ENCODE results near the gene GRAMD4. TPM values are rescaled to one million over a fixed set of nuclear protein-coding genes. Genes with fewer than 3 reads are reported as not detected.

GRAMD4 gene
- total RNA-seq, 4 donors from 2014 or later, result 146 to 981 (median 258) TPM

DNA sequence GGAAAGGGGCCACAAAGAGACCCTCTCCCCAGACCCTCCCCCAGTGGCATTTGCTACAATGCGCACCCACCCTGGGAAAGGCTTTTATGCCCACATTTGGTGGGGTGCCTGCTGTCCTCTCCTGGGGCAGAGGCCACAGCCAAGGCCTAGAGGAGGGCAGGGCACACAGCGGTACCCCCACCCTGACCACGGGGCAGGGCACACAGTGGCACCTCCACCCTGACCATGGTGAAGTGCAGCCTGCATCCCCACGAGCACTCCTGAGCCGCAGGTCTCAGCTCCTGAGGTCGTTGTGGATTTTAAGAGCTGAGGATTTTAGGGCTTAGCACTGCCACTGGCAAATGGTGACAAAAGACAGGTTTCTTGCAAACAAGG lies 83.8 kb downstream of the GRAMD4 start:
- intact Hi-C loops (cut with DNase I; ENCODE audit: low total_unique reads), result no loop called here
- Histone ChIP-seq H3K27ac (no peak overlapping the region), H3K9me3 (no peaks in the 10 kb centered on the region), H3K4me1 (no peaks in the 10 kb centered on the region), H3K36me3 (peaks cover 0 to 34% (median 15%) of the 10 kb centered on the region in 4 donors), H3K27me3 (no peaks in the 10 kb centered on the region), H3K4me3 (no peak overlapping the region)
- DNase-seq, result no peak
- TF ChIP-seq, protein P1, sequence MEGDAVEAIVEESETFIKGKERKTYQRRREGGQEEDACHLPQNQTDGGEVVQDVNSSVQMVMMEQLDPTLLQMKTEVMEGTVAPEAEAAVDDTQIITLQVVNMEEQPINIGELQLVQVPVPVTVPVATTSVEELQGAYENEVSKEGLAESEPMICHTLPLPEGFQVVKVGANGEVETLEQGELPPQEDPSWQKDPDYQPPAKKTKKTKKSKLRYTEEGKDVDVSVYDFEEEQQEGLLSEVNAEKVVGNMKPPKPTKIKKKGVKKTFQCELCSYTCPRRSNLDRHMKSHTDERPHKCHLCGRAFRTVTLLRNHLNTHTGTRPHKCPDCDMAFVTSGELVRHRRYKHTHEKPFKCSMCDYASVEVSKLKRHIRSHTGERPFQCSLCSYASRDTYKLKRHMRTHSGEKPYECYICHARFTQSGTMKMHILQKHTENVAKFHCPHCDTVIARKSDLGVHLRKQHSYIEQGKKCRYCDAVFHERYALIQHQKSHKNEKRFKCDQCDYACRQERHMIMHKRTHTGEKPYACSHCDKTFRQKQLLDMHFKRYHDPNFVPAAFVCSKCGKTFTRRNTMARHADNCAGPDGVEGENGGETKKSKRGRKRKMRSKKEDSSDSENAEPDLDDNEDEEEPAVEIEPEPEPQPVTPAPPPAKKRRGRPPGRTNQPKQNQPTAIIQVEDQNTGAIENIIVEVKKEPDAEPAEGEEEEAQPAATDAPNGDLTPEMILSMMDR (IDR thresholded peaks at IDR 0.05), result no peak
- TF ChIP-seq POLR2A (IDR thresholded peaks at IDR 0.05) (no peak), EP300 (IDR thresholded peaks at IDR 0.05; ENCODE audit: low read depth) (no peak), POLR2AphosphoS5 (IDR thresholded peaks at IDR 0.05) (no peak)
- 90% methylated on average over 5 of the region's 6 CpGs; no CpG with 5 or more reads in 1 of the 2 donors for WGBS, 2 donors (ENCODE audit: low coverage in 1 of 2)
- in situ Hi-C loops (cut with MboI; ENCODE audit: low pct_ligation_motif_present in 1 of 4, low pct_unique_long_range_greater_than_20kb in 1 of 4, low sequenced_read_pairs in 3 of 4), result loop anchor here in 1 of 4 donors (25.0 kb wide), 1 partner anchor 142 kb away; no protein-coding TSS in a partner anchor

DNA sequence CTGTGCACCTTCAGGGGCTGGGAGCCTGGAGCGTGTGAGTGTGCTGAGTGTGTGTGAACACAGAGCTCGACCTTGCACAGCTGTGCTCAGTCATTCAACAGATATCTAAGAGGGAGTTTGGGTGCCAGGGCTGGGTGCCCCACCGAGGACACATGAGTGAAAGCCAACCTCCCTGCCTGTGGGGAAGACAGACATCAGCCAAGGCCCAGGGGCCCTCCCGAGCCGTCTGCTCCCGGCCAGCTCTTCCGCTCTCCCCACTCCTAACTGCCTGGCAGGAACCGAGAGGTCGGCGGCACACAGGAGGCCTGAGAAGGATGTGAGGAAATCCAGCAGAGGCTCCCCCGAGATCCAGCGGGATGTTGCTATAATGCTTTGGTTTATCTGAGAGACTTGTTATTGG lies 85.9 kb downstream of the GRAMD4 start:
- TF ChIP-seq, protein P1 (IDR thresholded peaks at IDR 0.05), result no peak
- TF ChIP-seq POLR2AphosphoS5 (IDR thresholded peaks at IDR 0.05), result no peak
- no peak for TF ChIP-seq EP300 (IDR thresholded peaks at IDR 0.05; ENCODE audit: low read depth)
- TF ChIP-seq POLR2A (IDR thresholded peaks at IDR 0.05), result no peak
- no peaks in the 10 kb centered on the region for H3K9me3 ChIP-seq
- no peaks in the 10 kb centered on the region for H3K4me1 ChIP-seq
- in situ Hi-C loops (cut with MboI; ENCODE audit: low pct_ligation_motif_present in 1 of 4, low pct_unique_long_range_greater_than_20kb in 1 of 4, low sequenced_read_pairs in 3 of 4), result loop anchor here in 1 of 4 donors (25.0 kb wide), 1 partner anchor 144 kb away; no protein-coding TSS in a partner anchor
- no peak overlapping the region for H3K27ac ChIP-seq
- no peak overlapping the region for H3K4me3 ChIP-seq
- 97 to 100% methylated on average over 3 to 12 of the region's 12 CpGs for WGBS, 2 donors (ENCODE audit: low coverage in 1 of 2)
- H3K27me3 ChIP-seq, result no peaks in the 10 kb centered on the region
- peaks cover 0 to 40% (median 18%) of the 10 kb centered on the region in 4 donors for H3K36me3 ChIP-seq
- no peak for DNase-seq
- intact Hi-C loops (cut with DNase I; ENCODE audit: low total_unique reads), result no loop called here

DNA sequence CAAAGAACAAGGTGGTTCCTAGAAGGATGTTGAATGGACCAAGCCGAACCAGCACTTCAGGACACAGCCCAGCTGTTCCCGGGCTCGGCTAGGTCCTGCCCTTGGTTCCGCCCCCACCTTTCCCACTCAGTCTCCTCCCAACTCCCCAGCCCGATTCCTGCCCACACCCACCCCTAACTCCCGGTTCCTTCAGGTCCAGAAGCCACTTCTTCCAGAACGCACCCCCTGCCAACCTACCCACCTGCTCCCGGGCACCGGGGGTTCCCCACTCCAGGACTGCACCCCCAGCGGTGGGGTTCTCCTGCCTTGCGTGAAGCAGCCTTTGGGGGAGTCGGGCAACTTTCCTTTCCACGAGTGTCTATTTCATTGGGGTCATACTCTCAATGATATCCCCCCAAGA lies 87.1 kb downstream of the GRAMD4 start:
- H3K27ac ChIP-seq, result no peak overlapping the region
- H3K27me3 ChIP-seq, result no peaks in the 10 kb centered on the region
- peaks cover 0 to 47% (median 21%) of the 10 kb centered on the region in 4 donors for H3K36me3 ChIP-seq
- intact Hi-C loops (cut with DNase I; ENCODE audit: low total_unique reads) (no loop called here), in situ Hi-C loops (cut with MboI; ENCODE audit: low pct_ligation_motif_present in 1 of 4, low pct_unique_long_range_greater_than_20kb in 1 of 4, low sequenced_read_pairs in 3 of 4) (loop anchor here in 1 of 4 donors (25.0 kb wide), 1 partner anchor 145 kb away; no protein-coding TSS in a partner anchor)
- no peaks in the 10 kb centered on the region for H3K4me1 ChIP-seq
- H3K9me3 ChIP-seq, result no peaks in the 10 kb centered on the region
- TF ChIP-seq, protein P1 (IDR thresholded peaks at IDR 0.05), result no peak
- TF ChIP-seq EP300 (IDR thresholded peaks at IDR 0.05; ENCODE audit: low read depth), result no peak
- TF ChIP-seq POLR2AphosphoS5 (IDR thresholded peaks at IDR 0.05), result no peak
- no peak for TF ChIP-seq POLR2A (IDR thresholded peaks at IDR 0.05)
- H3K4me3 ChIP-seq, result no peak overlapping the region
- WGBS, 2 donors (ENCODE audit: low coverage in 1 of 2), result 95% methylated on average over 13 of the region's 13 CpGs; no CpG with 5 or more reads in 1 of the 2 donors
- no peak for DNase-seq

DNA sequence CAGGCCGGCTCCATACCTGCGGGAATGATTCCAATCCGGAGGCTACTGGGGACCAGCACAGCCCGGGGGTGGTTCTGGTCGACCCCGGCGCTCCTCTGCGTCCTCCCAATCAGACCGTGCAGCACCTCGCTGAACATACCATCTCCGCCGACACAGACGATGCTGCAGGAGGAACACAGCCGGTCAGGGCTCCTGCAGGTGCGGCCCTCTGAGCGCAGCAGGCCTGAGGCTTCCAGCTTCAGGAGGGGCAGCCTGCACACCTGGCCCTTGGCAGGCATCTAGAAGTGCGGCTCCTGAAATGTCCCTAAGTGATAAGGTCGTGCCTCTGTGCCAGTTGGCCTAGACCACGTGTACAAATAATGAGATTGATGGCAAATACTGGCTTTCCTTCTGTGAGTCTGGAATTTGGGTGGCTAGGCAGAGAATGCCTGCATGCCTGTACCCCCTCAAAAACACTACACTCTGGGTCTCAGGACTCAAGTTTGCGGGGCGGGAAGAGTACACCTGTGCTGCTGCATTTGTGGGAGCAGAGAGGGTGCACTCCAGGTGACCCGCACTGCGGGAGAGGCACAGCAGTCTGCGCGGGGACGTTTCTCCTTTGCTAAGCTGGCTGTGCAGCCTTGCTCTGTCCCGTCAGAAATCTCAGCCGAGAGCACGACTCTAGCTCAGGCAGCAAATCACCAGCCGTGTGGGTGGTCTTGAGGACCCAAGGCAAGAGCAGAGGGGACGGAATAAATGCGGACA lies 87.8 kb downstream of the GRAMD4 start:
- Histone ChIP-seq H3K4me3 (no peak overlapping the region), H3K27ac (no peak overlapping the region), H3K4me1 (no peaks in the 10 kb centered on the region), H3K27me3 (no peaks in the 10 kb centered on the region), H3K36me3 (peaks cover 0 to 50% (median 22%) of the 10 kb centered on the region in 4 donors), H3K9me3 (no peaks in the 10 kb centered on the region)
- in situ Hi-C loops (cut with MboI; ENCODE audit: low pct_ligation_motif_present in 1 of 4, low pct_unique_long_range_greater_than_20kb in 1 of 4, low sequenced_read_pairs in 3 of 4) (loop anchor here in 1 of 4 donors (25.0 kb wide), 1 partner anchor 146 kb away; no protein-coding TSS in a partner anchor), intact Hi-C loops (cut with DNase I; ENCODE audit: low total_unique reads) (no loop called here)
- DNase-seq, result no peak
- 92 to 95% methylated on average over 4 to 28 of the region's 32 CpGs for WGBS, 2 donors (ENCODE audit: low coverage in 1 of 2)
- no peak for TF ChIP-seq POLR2A (IDR thresholded peaks at IDR 0.05)
- TF ChIP-seq, protein P1 (IDR thresholded peaks at IDR 0.05), result no peak
- TF ChIP-seq POLR2AphosphoS5 (IDR thresholded peaks at IDR 0.05), result no peak
- TF ChIP-seq EP300 (IDR thresholded peaks at IDR 0.05; ENCODE audit: low read depth), result no peak

Measured in transverse colon (tissue), 4 donors.